Vagina (tissue), 2 donors: ENCODE measurements around the gene PRPF6. TPM values are rescaled to one million over a fixed set of nuclear protein-coding genes. Genes with fewer than 3 reads are reported as not detected.
A peak's percentile ranks its signal among the peaks of the same experiment; 100 is the strongest.

Source experiments
- DNase-seq, 2 donors: peaks; one replicate each; pipeline ENCODE4 v3.0.0-alpha.2; 2017; ENCODE audit errors: extremely low spot score in 2 of 2
- H3K27ac ChIP-seq: fragments of 200-600 bp; sonication (generic); one replicate; pipeline ENCODE4 v1.5.1; 2019
- H3K27me3 ChIP-seq: fragments of 200-600 bp; sonication (generic); one replicate; pipeline ENCODE4 v1.5.1; 2019
- H3K36me3 ChIP-seq, 2 donors: fragments of 200-600 bp; sonication (generic); one replicate each; pipeline ENCODE4 v1.5.1; 2017 to 2019
- H3K4me1 ChIP-seq: fragments of 200-600 bp; sonication (generic); one replicate; pipeline ENCODE4 v1.5.1; 2019
- H3K4me3 ChIP-seq, 2 donors: fragments of 200-600 bp; sonication (generic); 1 replicate in 1 of 2; 2 replicates in 1 of 2; pipeline ENCODE4 v1.5.1; 2016 to 2019
- H3K9me3 ChIP-seq: fragments of 200-600 bp; sonication (generic); one replicate; pipeline ENCODE4 v1.5.1; 2019
- POLR2A ChIP-seq, 2 donors: fragments of 450-650 bp; IDR thresholded peaks; one replicate each; pipeline ENCODE4 v1.6.1; 2017; ENCODE audit warnings: antibody characterized with exemption in 2 of 2, mild to moderate bottlenecking in 2 of 2, moderate library complexity in 2 of 2
- POLR2AphosphoS5 ChIP-seq, 2 donors: sonication (generic); formaldehyde crosslinking; IDR thresholded peaks; one replicate each; pipeline ENCODE4 v1.9.0; 2017; ENCODE audit warnings: antibody characterized with exemption in 2 of 2, mild to moderate bottlenecking in 2 of 2, low read depth in 1 of 2; ENCODE audit not compliant: insufficient read depth in 1 of 2
- intact Hi-C: fragments of 100-400 bp; cut with DNase I; formaldehyde crosslinking; loops from one replicate; pipeline ENCODE4 v1.15.1; 2023
- total RNA-seq: library from RNA; depleted of rRNA; stranded (reverse); fragments of >200 nt; gene quantifications from one replicate; pipeline ENCODE4 v1.2.3, GENCODE V29; 2016
- TF ChIP-seq, protein P1 (sequence below), 3 experiments: fragments of 450-650 bp in 2 of 3; fragments of 200-600 bp in 1 of 3; sonication (generic) in 1 of 3; IDR thresholded peaks; one replicate each; pipeline ENCODE4 v1.5.1; 2017 to 2019; ENCODE audit warnings: antibody characterized with exemption in 3 of 3, mild to moderate bottlenecking in 2 of 3, moderate library complexity in 2 of 3

PRPF6 gene
- total RNA-seq, 1 donor from 2014 or later: 50.6 TPM

DNA sequence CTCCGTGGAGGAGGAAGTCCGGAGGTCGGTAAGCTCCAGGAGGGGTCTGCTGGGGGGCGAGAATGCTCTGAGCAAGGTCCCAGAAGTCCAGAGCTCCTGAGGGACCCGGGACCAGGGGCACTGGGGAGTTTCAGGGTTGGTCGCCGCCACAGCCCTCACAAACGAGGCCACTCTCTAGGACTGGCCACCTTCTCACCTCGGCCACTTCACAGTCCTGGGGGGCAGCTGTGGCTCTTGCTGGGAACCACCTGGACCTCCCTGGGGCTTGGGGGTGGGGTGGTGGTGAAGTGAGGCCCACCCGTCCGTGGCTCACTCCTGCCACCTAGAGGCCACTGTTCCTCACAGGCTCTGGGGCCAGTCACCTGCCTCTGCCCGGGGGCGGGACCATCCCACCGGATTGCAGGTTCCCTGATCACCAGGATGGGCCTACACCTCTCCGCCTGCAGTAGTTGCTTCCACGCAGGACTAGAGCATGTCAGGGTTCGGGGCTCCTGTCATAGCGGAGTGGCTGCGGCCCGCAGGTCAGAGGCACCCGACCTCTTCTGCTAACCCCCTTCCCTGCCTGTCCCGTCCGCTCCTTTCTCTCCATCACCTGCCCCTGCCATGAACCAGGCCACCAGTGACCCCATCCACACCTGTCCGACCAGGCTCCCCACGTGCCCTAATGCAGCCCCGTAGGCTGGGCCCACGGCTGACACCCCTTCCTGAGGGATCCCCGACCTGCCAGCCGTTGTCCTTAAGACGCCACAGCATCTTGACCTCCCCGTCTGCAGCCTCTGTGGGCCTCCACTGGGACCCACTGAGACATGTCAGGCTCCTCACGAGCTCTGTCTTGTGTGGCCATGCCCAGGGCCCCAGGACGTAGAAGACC lies 76.9 kb downstream of the PRPF6 start:
- Histone ChIP-seq H3K4me3 (peak overlapping the region in 1 of 2 donors; percentile 3), H3K27ac (no peak overlapping the region), H3K4me1 (peaks cover 33% of the 10 kb centered on the region), H3K36me3 (no peaks in the 10 kb centered on the region), H3K27me3 (no peaks in the 10 kb centered on the region), H3K9me3 (no peaks in the 10 kb centered on the region)
- DNase-seq: no peak
- TF ChIP-seq, protein P1, sequence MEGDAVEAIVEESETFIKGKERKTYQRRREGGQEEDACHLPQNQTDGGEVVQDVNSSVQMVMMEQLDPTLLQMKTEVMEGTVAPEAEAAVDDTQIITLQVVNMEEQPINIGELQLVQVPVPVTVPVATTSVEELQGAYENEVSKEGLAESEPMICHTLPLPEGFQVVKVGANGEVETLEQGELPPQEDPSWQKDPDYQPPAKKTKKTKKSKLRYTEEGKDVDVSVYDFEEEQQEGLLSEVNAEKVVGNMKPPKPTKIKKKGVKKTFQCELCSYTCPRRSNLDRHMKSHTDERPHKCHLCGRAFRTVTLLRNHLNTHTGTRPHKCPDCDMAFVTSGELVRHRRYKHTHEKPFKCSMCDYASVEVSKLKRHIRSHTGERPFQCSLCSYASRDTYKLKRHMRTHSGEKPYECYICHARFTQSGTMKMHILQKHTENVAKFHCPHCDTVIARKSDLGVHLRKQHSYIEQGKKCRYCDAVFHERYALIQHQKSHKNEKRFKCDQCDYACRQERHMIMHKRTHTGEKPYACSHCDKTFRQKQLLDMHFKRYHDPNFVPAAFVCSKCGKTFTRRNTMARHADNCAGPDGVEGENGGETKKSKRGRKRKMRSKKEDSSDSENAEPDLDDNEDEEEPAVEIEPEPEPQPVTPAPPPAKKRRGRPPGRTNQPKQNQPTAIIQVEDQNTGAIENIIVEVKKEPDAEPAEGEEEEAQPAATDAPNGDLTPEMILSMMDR (IDR thresholded peaks at IDR 0.05): peak; percentile 39 to 64 (median 58)
- TF ChIP-seq POLR2AphosphoS5 (IDR thresholded peaks at IDR 0.05; ENCODE audit: insufficient read depth in 1 of 2, low read depth in 1 of 2): no peak
- intact Hi-C loops: no loop called here

DNA sequence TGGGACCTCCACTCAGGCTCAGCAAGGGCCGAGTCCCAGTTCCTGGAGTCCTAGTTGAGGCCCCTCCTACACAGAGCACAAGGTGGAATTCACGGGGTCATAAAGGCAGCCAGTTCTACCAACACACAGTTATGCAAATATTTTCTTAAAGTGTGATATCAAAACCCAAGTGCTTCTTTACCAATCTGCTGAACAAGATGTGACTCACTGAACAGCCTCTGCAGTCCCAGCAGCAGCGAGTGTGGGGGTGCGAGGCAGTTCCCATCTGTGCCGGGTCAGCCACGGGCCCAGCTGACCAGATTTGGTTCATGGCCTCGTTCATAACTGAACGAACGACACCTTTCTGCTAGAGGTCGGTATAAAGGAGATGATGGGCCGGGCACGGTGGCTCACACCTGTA lies 77.6 kb downstream of the PRPF6 start:
- no peak for DNase-seq
- Histone ChIP-seq H3K27ac (no peak overlapping the region), H3K27me3 (no peaks in the 10 kb centered on the region), H3K4me1 (peaks cover 28% of the 10 kb centered on the region), H3K36me3 (no peaks in the 10 kb centered on the region), H3K9me3 (no peaks in the 10 kb centered on the region), H3K4me3 (no peak overlapping the region)
- no peak for TF ChIP-seq POLR2AphosphoS5 (IDR thresholded peaks at IDR 0.05; ENCODE audit: insufficient read depth in 1 of 2, low read depth in 1 of 2)
- TF ChIP-seq POLR2A (IDR thresholded peaks at IDR 0.05): no peak
- TF ChIP-seq, protein P1 (IDR thresholded peaks at IDR 0.05): no peak
- intact Hi-C loops: no loop called here

DNA sequence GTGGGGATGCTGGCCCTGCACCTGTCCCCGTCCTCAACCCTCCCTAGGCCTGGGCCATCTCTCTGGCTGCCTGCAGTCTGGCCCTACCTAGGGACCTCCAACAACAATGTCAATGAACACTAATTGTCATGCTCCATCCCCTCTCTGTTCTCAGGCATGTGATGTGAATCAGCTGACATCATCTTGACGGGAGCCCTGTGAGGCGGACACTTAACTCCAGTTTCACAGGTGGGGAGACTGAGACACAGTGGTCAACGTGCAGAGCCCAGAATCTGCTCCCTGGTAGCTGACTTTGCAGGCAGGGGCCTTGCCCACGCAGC lies 81.3 kb downstream of the PRPF6 start:
- H3K9me3 ChIP-seq: no peaks in the 10 kb centered on the region
- peaks cover 33% of the 10 kb centered on the region for H3K4me1 ChIP-seq
- intact Hi-C loops: no loop called here
- H3K27ac ChIP-seq: peak overlapping the region; percentile 82
- no peak for TF ChIP-seq POLR2A (IDR thresholded peaks at IDR 0.05)
- TF ChIP-seq POLR2AphosphoS5 (IDR thresholded peaks at IDR 0.05; ENCODE audit: insufficient read depth in 1 of 2, low read depth in 1 of 2): no peak
- TF ChIP-seq, protein P1 (IDR thresholded peaks at IDR 0.05): no peak
- H3K36me3 ChIP-seq: no peaks in the 10 kb centered on the region
- H3K4me3 ChIP-seq: peak overlapping the region; percentile 82
- no peak for DNase-seq
- no peaks in the 10 kb centered on the region for H3K27me3 ChIP-seq

DNA sequence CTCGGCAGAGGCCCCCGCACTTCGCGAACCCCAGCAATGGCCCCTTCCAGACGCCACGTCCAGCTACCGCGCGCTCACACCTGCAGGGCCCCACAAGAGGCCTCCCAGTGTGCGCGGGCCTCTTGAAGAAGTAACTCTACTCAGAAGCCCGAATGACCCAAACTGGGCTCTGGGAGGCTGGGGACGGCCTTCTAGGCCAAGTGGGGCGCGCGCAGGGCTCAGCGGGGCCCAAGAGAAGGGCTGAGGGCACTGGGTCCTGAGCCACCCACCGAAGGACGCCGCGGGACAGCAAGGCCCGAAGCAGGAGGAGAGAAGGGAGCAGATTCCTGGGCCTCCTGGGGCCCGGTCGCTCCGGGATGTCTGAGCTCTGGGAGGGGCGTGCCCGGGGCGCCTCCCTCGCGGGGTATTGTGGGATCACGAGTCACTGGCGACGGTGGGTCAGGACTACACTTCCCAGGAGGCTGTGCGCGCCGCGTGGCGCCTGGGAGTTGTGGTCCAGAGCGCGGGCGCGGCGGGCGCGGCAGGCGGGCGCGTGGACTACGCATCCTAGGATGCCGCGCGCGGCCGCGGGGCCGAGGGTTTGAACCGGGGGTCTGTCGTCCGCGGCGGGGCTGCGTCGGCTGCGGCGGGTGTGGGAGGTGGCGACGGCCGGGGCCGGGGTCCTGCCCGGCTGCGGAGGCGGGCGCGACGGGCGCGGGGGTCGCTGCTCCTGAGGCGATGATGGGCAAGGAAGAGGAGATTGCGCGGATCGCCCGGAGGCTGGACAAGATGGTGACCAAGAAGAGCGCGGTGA lies 81.9 kb downstream of the PRPF6 start, which contains the start of gene TCEA2:
Gene TCEA2 (plus strand): TSS at position 603 of the 793 bp plus-strand sequence. CDS start 115 bp downstream, at position 718.
- no peaks in the 10 kb centered on the region for H3K36me3 ChIP-seq
- H3K4me3 ChIP-seq: peak within 1 kb of the TSS; percentile 82
- intact Hi-C loops: no loop called here
- no peaks in the 10 kb centered on the region for H3K9me3 ChIP-seq
- H3K4me1 ChIP-seq: peaks cover 33% of the 10 kb centered on the region
- peak in 1 of 2 donors; percentile 96 for DNase-seq
- no peaks in the 10 kb centered on the region for H3K27me3 ChIP-seq
- H3K27ac ChIP-seq: peak within 1 kb of the TSS; percentile 82
- TF ChIP-seq POLR2A (IDR thresholded peaks at IDR 0.05) (peak in 1 of 2 donors; percentile 12), POLR2AphosphoS5 (IDR thresholded peaks at IDR 0.05; ENCODE audit: insufficient read depth in 1 of 2, low read depth in 1 of 2) (peak; percentile 87 to 93)
- TF ChIP-seq, protein P1 (IDR thresholded peaks at IDR 0.05): peak in 1 of 3 experiments; percentile 4
